ENCODE results near the gene C4A.

DNA sequence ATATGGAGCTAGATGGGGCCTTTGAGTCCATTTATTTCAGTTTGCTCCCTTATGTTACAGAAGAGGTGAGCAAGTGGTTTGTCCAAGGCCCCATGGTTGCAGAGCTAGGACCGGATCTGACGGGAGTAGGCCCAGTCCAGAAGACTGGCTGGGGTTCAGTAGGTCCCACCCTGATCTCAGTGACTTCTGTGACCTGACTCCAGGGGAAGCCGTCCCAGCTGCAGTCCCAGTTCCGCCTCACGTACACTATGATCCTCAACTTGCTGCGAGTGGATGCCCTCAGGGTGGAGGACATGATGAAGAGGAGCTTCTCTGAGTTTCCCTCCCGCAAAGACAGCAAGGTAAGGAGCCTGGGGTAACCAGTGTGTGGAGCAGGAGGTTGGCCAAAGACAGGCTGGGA lies 15.4 kb upstream of the C4A start:
- no peak for TF ChIP-seq POLR2A (IDR thresholded peaks at IDR 0.05)
- no peak for TF ChIP-seq CTCF (IDR thresholded peaks at IDR 0.05)
- no peak for TF ChIP-seq POLR2AphosphoS5 (IDR thresholded peaks at IDR 0.05)

Data from stomach (tissue), 4 donors.